ENCODE measurements around the gene FGFR2. TPM values are rescaled to one million over a fixed set of nuclear protein-coding genes. Genes with fewer than 3 reads are reported as not detected.

FGFR2 gene
- total RNA-seq, 2 experiments from 2014 or later, result not detected

- no peaks in the 10 kb centered on the region for H3K4me1 Mint-ChIP-seq (ENCODE audit: low read depth)
- no peak for ATAC-seq
- no peak for TF ChIP-seq CTCF (IDR thresholded peaks at IDR 0.05)
- intact Hi-C loops (cut with micrococcal nuclease), result no loop called here
- ChIA-PET POLR2A (no interaction called here), CTCF (no interaction called here)
- H3K9me3 Mint-ChIP-seq, result peaks cover 2% of the 10 kb centered on the region
- peaks cover 1% of the 10 kb centered on the region for H3K27me3 Mint-ChIP-seq
- DNase-seq, result no peak
- H3K36me3 Mint-ChIP-seq (ENCODE audit: low read depth), result no peaks in the 10 kb centered on the region
- H3K27ac Mint-ChIP-seq, result no peak overlapping the region
- H3K4me3 Mint-ChIP-seq, result no peak overlapping the region
Measured at GRCh38 chr10:121452581-121452980, 145.7 kb downstream of the FGFR2 start.

- no peaks in the 10 kb centered on the region for H3K4me1 Mint-ChIP-seq (ENCODE audit: low read depth)
- ChIA-PET POLR2A (no interaction called here), CTCF (no interaction called here)
- no peaks in the 10 kb centered on the region for H3K27me3 Mint-ChIP-seq
- H3K36me3 Mint-ChIP-seq (ENCODE audit: low read depth), result no peaks in the 10 kb centered on the region
- no peak overlapping the region for H3K27ac Mint-ChIP-seq
- no peak for ATAC-seq
- intact Hi-C loops (cut with micrococcal nuclease), result no loop called here
- no peak for TF ChIP-seq CTCF (IDR thresholded peaks at IDR 0.05)
- no peak for DNase-seq
- no peaks in the 10 kb centered on the region for H3K9me3 Mint-ChIP-seq
- no peak overlapping the region for H3K4me3 Mint-ChIP-seq
Measured at GRCh38 chr10:121450247-121450646, 148.0 kb downstream of the FGFR2 start.

GRCh38 chr10:121449482-121449924 is 148.7 kb downstream of the FGFR2 start:
- no peak for TF ChIP-seq CTCF (IDR thresholded peaks at IDR 0.05)
- DNase-seq (no peak), ATAC-seq (no peak)
- no peak overlapping the region for H3K27ac Mint-ChIP-seq
- CTCF ChIA-PET, result no interaction called here
- no peak overlapping the region for H3K4me3 Mint-ChIP-seq
- H3K4me1 Mint-ChIP-seq (ENCODE audit: low read depth), result no peaks in the 10 kb centered on the region
- intact Hi-C loops (cut with micrococcal nuclease), result no loop called here
- no peaks in the 10 kb centered on the region for H3K36me3 Mint-ChIP-seq (ENCODE audit: low read depth)
- H3K27me3 Mint-ChIP-seq, result no peaks in the 10 kb centered on the region
- POLR2A ChIA-PET, result no interaction called here
- H3K9me3 Mint-ChIP-seq, result no peaks in the 10 kb centered on the region

GRCh38 chr10:121448766-121449421 is 149.3 kb downstream of the FGFR2 start:
- H3K27me3 Mint-ChIP-seq, result no peaks in the 10 kb centered on the region
- no peak overlapping the region for H3K4me3 Mint-ChIP-seq
- no peaks in the 10 kb centered on the region for H3K4me1 Mint-ChIP-seq (ENCODE audit: low read depth)
- DNase-seq (no peak), ATAC-seq (no peak)
- H3K36me3 Mint-ChIP-seq (ENCODE audit: low read depth), result no peaks in the 10 kb centered on the region
- H3K9me3 Mint-ChIP-seq, result no peaks in the 10 kb centered on the region
- H3K27ac Mint-ChIP-seq, result no peak overlapping the region
- CTCF ChIA-PET, result no interaction called here
- intact Hi-C loops (cut with micrococcal nuclease), result no loop called here
- POLR2A ChIA-PET, result no interaction called here
- TF ChIP-seq CTCF (IDR thresholded peaks at IDR 0.05), result no peak

DNA sequence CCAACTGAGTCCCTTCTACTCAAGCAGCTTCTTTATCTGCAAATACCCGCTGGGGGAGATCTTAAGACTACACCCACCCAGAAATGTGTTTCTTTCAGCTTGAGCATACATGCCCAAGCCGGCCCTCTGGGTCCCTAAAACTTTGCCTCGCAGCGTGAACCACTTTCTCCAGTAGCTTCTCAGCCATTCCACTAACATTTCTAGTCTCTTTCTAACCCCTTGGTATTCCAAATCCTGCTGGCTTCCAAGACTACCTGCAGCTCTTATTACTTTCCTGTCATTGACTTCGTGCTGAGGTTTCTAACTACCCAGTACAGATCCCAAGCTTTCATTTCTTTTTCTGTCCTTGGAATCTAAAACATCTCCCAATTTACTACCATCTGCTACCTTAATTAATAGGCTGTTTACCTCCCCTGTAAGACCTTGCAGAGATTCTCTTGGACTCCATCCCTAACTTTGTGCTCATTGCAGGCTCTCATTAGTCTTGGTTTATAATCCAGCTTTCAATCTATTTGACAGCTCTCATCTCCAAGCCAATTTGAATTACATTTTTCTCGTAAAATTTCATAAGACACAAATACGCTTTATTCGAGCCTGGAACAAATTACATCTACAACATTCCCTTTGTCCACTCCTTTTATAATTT is 153.6 kb downstream of the FGFR2 start:
- ChIA-PET CTCF (no interaction called here), POLR2A (no interaction called here)
- intact Hi-C loops (cut with micrococcal nuclease), result no loop called here
- Mint-ChIP-seq H3K4me1 (ENCODE audit: low read depth) (no peaks in the 10 kb centered on the region), H3K27me3 (no peaks in the 10 kb centered on the region), H3K4me3 (no peak overlapping the region), H3K9me3 (no peaks in the 10 kb centered on the region), H3K27ac (no peak overlapping the region), H3K36me3 (ENCODE audit: low read depth) (no peaks in the 10 kb centered on the region)
- TF ChIP-seq CTCF (IDR thresholded peaks at IDR 0.05), result no peak
- ATAC-seq (no peak), DNase-seq (no peak)

Measured in activated CD8-positive, alpha-beta T cell treated with anti-CD3 and anti-CD28 coated beads for 36 hours (primary cell).